HEK293T (cell line): ENCODE results near the gene SUPT3H.

Experiments used
- ELF4 ChIP-seq: fragments of 450-650 bp; IDR thresholded peaks from 2 replicates; pipeline ENCODE4 v1.6.1; 2017; ENCODE audit warnings: antibody characterized with exemption
- FOXM1 ChIP-seq: fragments of 450-650 bp; IDR thresholded peaks from 2 replicates; pipeline ENCODE4 v1.6.1; 2017; ENCODE audit warnings: mild to moderate bottlenecking, borderline replicate concordance
- LEF1 ChIP-seq: fragments of 450-650 bp; IDR thresholded peaks from 2 replicates; pipeline ENCODE4 v1.6.1; 2017; ENCODE audit warnings: mild to moderate bottlenecking, borderline replicate concordance
- PKNOX1 ChIP-seq: fragments of 450-650 bp; IDR thresholded peaks from 2 replicates; pipeline ENCODE4 v1.6.1; 2016
- SUZ12 ChIP-seq: fragments of 450-650 bp; IDR thresholded peaks from 2 replicates; pipeline ENCODE4 v1.6.1; 2016; ENCODE audit warnings: mild to moderate bottlenecking
- TARDBP ChIP-seq: fragments of 450-650 bp; IDR thresholded peaks from 2 replicates; pipeline ENCODE4 v1.6.1; 2016

GRCh38 chr6:45082091-45082490 is 295.6 kb downstream of the SUPT3H start:
- TF ChIP-seq SUZ12 (no peak), TARDBP (no peak), ELF4 (no peak), FOXM1 (no peak), PKNOX1 (no peak), LEF1 (no peak)
